Measurements from ENCODE around the gene EPHA6.
A peak's percentile ranks its signal among the peaks of the same experiment; 100 is the strongest.

Gene EPHA6

DNA sequence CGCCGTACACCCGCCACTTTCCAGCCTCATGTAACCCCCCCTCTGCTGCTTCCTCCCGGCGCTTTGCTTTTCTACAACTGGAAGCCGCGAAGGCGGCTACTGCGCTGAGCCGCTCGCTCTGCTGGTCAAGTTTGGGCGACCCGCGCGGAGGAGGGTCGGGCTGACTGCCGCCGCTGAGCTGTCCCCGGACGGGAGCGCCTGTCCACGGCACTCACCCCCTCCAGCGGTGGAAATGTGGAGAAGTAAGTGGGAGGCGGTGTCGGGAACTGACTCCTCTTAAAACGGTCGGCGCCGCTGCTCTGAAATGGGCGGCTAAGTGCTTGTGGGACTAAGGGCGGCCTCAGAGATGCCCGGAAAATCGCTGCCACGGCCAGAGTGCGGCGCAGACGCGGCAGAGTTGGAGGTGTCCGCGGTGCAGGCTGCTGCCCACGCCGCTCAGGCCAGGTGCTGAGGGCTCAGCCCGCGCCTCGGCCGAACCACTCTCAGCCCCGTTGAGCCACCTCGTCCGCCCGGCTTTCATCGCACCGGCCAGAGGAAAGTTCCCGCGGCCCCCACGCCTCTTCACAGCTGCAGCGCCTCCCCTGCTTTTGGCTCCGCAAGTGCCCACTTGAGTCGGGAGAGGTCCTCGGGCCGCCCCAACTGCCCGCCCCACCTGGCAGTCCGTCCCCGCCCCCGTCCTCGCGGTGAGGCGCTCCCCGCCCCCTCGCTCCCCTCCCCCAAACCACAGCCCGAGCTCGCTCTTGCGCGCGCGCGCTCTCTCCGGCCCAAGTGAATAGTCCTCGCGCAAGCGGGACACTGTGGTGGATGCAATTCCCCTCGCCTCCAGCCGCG is at the start of gene EPHA6:
EPHA6 (plus strand) TSS at position 775 of the 831 bp plus-strand sequence.
- peak; percentile 75 for DNase-seq (ENCODE audit: low spot score)

GRCh38 chr3:96776818-96777217 is 37.6 kb upstream of the EPHA6 start:
- no peak for DNase-seq (ENCODE audit: low spot score)

DNA sequence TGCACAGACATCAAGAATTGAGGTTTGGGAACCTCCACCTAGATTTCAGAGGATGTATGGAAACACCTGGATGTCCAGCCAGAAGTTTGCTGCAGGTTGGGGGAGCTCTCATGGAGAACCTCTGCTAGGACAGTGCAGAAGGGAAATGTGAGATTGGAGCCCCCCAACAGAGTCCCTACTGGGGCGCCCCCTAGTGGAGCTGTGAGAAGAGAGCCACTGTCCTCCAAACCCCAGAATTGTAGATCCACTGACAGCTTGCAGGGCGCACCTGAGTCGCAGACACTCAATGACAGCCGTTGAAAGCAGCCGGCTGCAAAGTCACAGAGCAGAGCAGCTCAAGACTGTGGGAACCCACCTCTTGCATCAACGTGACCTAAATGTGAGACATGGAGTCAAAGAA is 34.6 kb upstream of the EPHA6 start:
- DNase-seq (ENCODE audit: low spot score) = no peak

DNA sequence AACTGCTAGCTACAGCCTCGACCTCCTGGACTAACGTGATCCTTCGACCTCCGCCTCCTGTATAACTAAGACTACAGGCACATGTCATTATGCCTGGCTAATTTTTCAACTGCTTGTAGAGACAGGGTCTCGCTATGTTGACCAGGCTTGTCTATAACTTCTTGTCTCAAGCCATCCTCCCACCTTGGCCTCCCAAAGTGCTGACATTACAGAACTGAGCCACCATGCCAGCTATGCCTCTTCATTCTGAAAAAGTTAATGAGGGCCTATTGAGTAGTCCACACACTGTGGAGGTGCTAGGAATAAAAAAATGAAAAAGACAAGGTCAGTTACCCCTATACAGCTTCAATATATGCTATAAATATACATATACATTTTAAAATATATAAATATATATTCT is 18.3 kb upstream of the EPHA6 start:
- DNase-seq (ENCODE audit: low spot score) = no peak

DNA sequence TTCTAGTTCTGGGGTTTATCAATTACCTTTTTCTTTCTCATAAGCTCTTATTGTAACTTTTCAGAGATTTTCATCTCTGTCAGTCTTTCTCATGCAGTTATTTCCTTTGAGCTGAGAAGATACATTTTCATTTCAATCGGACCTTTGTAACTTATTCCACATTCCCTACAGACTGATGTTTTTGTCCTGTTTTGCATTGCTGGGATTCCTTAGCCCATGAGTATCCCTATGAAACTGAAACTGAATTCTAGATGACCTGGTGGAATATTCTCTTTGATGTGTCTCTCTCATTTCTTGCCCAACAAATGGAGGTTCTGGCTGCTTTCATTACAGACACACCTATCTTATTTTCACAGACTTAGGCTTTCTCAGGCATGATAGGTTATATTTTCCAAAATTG is 10.5 kb upstream of the EPHA6 start:
- DNase-seq (ENCODE audit: low spot score) = no peak

DNA sequence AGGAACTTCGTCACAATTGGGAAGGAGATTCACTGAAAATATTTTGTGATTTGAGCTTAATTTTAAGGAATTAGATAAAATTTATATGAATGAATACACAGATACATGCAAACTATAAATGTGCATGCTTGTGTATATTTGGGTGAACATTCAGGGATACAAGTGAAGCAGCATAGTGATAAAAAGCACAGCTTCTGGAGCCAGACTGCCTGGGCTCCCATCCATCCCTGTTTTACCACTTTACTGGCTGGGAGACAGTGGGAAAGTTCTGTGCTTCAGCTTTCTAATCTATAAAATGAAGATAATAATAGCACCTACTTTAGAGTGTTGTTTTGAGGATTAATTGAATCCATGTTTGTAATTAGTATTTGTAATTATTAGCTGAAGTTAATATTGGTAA is 8.1 kb upstream of the EPHA6 start:
- DNase-seq (ENCODE audit: low spot score) = no peak

GRCh38 chr3:96813134-96813819 is 1.1 kb upstream of the EPHA6 start:
- peak; percentile 90 for DNase-seq (ENCODE audit: low spot score)

GRCh38 chr3:96814651-96815567 is 515 bp downstream of the EPHA6 start:
- no peak for DNase-seq (ENCODE audit: low spot score)

DNA sequence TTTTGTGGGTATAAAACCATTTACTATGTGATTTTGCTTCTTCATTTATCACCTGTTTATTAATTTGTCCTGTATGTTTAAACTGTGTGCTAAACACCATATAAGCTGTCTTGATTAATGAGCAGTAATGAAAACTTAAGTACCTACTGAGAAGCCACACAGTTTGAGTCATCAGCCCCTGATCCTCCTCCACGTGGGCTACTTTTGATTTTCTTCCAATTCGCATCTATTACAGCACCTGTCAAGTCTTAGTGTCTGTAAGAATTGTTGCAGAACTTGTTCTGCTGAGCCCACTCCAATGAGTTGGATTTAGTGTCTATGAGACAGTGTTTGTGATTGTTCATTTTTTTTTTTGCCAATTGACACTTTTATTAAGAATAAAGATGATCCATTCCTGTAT is 16.8 kb downstream of the EPHA6 start:
- no peak for DNase-seq (ENCODE audit: low spot score)

DNA sequence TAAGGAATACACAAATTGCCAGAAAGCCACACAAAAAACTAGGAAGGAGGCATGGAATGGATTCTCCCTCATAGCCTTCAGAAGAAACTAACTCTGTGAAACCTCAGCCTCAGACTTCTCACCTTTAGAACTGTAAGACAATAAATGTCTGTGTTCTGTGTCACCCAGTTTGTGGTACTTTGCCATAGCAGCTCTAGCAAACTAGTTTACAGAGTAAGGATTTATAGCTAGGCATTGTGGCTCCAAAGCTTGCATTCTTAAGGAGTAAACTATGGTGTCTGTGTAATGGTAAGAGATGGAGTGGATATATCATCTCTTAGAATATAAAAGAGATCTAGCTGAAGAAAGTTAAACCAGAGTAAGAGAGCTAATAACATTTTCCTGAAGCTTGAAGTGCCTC is 18.9 kb downstream of the EPHA6 start:
- DNase-seq (ENCODE audit: low spot score) = no peak

GRCh38 chr3:96836153-96836915 is 21.9 kb downstream of the EPHA6 start:
- no peak for DNase-seq (ENCODE audit: low spot score)

DNA sequence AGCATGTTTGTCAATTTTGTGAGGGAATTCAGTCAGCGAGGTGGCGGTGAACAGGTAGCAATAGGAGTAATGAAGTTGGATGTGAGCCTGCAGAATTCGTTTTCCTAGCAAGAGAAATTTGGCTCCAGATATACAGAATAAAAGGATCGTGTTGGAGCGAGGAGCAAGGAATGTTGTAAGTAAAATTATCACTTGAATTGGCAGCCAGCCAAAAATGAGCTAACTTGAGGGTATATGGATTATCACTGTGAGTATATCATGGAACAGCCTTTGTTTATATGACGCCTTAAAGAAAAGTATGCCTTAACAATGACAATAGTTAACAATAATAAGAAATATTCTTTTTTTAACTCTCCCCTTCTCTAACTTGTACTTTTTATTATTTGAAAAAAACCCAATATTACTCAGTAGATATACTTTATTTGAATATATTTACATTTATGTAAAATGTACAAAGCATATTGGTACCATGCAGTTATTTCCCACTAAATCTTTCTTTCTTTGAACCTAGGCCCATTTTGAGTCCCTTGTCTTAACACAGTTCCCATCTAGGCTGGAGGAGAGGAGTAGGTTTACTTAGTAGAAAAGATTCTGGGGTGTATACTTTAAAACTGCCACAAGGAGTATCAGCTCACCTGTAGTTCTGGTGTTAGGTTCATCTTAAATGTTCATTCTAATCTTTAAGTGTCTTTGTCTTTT is 29.3 kb downstream of the EPHA6 start:
- DNase-seq (ENCODE audit: low spot score) = no peak

- no peak for DNase-seq (ENCODE audit: low spot score)
These were observed 29.8 kb downstream of the EPHA6 start for GRCh38 chr3:96844204-96844514.

DNA sequence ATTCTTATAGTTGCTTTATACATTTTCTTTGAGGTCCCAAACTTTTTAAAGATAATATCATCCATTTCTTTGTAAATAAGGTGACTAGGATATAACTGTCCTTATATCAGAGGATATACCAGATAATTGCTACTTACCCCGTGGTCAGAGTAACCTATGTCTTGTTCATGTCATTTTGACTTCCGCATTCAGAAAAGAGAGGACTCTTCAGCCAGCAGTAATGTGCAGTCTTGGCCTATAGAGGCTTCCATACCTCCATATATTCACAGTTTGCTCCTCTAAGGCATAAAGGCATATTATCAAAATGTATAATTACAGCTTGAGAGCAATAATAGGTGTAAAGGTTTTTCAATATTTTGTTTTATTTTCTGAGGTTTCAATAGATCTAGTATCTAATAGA is 38.5 kb downstream of the EPHA6 start:
- no peak for DNase-seq (ENCODE audit: low spot score)

- no peak for DNase-seq (ENCODE audit: low spot score)
These were observed 46.5 kb downstream of the EPHA6 start for GRCh38 chr3:96860882-96861281.

DNA sequence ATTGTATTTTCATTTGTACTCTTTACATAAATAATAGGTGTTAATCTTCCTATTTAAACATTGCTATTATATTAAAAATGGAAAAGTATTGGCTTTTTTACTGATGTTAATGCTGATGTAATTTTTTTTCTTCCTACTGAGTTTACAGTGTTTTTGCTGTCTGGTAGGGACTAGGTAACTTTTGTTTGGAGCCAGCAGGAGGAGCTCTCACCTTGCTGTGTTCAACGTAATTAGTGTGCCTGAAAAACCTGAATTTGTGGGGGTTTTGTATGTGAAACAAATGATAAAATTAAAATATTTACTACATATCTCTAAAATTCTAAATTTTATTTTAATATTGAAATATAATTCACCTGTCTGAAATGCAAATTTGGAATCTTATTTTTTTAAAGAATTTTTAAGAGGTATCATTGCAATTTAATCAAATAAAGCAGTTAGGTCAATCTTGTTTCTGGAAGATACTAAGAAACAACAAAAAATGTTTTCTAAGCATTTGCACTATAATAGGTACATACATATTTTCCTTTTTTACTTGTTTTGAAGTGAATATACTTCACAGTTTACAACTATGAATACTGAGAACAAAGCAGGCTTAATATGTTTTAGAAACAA is 48.8 kb downstream of the EPHA6 start:
- DNase-seq (ENCODE audit: low spot score) = no peak

DNA sequence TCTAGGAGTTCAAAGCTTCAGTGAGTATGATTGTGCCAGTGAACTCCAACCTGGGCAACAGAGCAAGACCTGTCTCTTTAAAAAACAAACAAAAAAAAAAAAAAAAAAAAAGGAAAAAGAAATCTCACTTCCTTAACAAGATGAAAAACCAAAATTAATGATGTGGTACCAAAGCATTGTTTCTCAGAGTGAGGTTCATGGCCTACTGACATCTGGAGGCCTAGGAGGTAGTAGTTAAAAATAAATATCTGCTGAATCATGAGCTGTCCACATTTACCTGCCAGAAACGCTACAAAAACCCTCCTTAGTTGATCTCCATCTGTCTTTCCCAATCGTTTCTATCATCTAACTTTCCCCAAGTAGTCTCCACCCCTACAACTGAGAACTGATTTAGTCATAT is 51.2 kb downstream of the EPHA6 start:
- DNase-seq (ENCODE audit: low spot score) = no peak

DNA sequence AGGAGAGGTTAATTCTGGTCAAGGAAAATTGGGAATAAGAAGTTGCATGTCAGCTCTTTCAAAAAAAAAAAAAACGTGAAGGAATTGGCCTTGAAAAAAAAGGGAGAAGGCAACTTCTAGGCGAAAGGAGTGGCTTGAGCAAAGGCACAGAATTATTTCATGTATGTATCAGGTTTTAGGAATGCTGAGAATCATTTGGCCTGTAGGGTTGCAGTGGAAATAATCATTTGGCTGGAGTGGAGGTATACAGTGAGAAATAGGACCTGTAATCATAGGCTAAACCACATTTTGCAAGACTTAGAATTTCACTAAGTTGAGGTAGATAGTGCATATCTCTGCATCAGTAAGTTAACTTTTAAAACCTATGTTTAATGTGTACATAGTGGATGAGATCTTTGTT is 54.9 kb downstream of the EPHA6 start:
- DNase-seq (ENCODE audit: low spot score) = no peak

- no peak for DNase-seq (ENCODE audit: low spot score)
These were observed 63.1 kb downstream of the EPHA6 start for GRCh38 chr3:96877510-96877909.

GRCh38 chr3:96900031-96900430 is 85.6 kb downstream of the EPHA6 start:
- DNase-seq (ENCODE audit: low spot score) = no peak

DNA sequence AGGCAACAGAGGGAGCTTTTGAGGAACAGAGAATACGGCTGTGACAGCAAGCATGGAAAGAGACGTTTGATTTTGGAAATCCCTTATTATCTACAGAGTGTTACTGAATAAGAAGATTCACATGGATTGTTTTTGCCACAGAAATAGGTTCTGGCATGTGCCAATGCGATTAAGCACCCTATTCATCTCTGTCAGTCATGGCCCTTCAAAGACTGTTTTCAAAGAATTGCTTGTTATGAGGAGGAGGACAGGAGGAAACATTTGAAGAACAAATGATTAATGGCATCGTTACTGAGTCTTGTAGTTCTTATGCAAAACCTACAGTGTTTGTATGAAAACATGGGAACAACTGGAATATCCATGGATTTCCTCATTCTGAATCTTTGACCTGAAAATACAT is 86.2 kb downstream of the EPHA6 start:
- DNase-seq (ENCODE audit: low spot score) = no peak
